GM12801 (cell line): ENCODE data around the gene SRPK2.

Experiments
- TF ChIP-seq, protein P1 (sequence below): IDR thresholded peaks from one replicate; pipeline ENCODE4 v1.5.1; 2011; ENCODE audit warnings: control low read depth; ENCODE audit not compliant: insufficient read length; ENCODE audit errors: extremely low read depth

SRPK2 gene

DNA sequence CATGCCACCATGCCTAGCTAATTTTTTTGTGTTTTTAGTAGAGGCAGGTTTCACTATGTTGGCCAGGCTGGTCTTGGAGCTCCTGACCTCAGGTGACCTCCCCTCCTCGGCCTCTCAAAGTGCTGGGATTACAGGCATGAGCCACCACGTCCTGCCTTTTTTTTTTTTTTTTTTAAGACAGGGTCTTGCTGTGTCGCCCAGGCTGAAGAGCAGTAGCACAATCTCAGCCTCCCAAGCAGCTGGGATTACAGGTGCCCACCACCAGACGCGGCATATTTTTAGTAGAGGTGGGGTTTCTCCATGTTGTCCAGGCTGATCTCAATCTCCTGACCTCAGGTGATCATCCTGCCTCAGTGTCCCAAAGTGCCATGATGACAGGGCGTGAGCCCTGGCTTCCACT, 14.4 kb upstream of the SRPK2 start:
- TF ChIP-seq, protein P1, sequence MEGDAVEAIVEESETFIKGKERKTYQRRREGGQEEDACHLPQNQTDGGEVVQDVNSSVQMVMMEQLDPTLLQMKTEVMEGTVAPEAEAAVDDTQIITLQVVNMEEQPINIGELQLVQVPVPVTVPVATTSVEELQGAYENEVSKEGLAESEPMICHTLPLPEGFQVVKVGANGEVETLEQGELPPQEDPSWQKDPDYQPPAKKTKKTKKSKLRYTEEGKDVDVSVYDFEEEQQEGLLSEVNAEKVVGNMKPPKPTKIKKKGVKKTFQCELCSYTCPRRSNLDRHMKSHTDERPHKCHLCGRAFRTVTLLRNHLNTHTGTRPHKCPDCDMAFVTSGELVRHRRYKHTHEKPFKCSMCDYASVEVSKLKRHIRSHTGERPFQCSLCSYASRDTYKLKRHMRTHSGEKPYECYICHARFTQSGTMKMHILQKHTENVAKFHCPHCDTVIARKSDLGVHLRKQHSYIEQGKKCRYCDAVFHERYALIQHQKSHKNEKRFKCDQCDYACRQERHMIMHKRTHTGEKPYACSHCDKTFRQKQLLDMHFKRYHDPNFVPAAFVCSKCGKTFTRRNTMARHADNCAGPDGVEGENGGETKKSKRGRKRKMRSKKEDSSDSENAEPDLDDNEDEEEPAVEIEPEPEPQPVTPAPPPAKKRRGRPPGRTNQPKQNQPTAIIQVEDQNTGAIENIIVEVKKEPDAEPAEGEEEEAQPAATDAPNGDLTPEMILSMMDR, result no peak

- TF ChIP-seq, protein P1, result no peak
Observed at GRCh38 chr7:105402221-105403095, 13.7 kb upstream of the SRPK2 start.

DNA sequence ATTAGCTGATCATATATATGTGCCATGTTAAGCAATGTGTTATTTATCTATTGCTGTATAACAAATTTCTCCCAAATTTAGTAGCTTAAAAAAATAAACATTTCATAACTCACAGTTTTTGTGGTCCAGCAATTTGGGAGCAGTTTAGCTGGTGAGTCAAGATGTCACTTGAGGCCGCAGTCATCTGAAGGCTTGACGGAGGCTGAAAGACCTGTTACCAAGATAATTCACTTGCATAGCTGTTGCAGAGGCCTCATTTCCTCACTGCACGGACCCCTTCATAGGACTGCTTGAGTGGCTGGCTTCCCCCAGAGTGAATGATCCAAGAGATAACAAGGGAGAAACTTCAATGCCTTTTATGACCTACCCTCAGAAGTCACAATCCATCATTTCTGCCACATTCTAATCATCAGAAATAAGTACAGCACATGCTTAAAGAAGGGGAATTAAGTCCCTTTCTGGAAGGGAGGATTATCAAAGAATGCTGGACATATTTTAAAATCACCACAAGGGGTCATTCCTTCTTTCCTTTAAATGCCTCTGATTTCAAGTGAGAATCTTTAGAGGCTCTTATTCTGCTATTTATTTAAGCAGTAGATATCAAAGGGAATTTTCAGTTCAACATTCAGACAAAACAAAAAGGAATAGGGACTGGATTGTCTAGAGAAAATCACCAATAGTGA, 10.5 kb upstream of the SRPK2 start:
- TF ChIP-seq, protein P1, result no peak

DNA sequence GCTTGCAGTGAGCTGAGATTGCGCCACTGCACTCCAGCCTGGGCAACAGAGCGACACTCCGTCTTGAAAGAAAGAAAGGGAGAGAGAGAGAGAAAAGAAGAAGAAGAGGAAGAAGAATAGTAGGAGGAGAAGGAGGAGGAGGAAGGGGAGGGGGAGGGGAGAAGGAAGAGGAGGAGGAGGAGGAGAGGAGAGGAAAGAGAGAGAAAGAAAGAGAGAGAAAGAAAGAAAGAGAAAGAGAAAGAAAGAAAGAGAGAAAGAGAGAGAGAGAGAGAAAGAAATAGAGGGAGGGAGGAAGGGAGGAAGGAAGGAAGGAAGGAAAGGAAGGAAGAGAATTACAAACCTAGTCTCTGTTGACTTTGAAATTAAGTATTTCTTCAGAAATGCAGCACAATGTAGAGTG, 7.8 kb upstream of the SRPK2 start:
- TF ChIP-seq, protein P1, result no peak

DNA sequence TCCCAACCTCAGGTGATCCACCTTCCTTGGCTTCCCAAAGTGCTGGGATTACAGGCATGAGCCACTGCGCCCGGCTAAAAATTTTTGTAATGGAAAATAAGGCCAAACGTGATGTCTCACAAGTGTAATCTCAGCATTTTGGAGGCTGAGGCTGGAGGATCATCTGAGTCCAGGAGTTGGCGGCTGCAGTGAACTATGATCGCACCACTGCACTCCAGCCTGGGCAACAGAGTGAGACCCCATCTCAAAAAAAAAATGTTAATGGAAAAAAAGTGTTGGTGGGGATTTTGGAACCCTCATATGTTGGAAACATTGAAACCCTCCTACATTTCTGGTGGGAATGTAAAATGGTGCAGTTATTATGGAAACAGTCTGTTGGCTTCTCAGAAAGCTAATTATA, 2.7 kb upstream of the SRPK2 start:
- TF ChIP-seq, protein P1, result no peak

DNA sequence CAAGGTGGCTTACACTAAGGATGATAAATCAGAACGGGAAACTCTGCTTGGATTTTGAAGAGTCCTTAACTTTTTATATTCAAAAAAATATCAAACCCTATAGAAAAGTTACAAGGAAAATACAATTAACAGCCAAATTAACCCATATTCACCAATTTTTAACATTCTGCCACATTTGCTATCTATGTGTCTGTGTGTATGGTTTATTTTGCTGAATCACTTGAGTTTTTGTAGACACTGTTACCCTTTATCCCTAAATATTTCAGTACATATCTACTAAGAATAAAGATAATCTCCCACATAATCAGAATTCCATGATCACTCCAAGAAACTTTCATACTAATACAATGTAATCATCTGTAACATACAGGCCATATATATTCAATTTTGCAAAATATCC, 1.2 kb upstream of the SRPK2 start:
- TF ChIP-seq, protein P1, result no peak

GRCh38 chr7:105389088-105389650, 448 bp upstream of the SRPK2 start:
- TF ChIP-seq, protein P1, result no peak
